D721Med (cell line): ENCODE data around the gene SMIM8.
A peak's percentile ranks its signal among the peaks of the same experiment; 100 is the strongest.

Experiments
- DNase-seq: peaks from one replicate; pipeline ENCODE4 v3.0.0; 2011; ENCODE audit warnings: low spot score; ENCODE audit not compliant: insufficient read length
- FAIRE-seq: peaks from 2 replicates; lab custom pipeline; 2011; peaks lifted over from hg19 to GRCh38; lab: Jason Lieb, UNC
- TF ChIP-seq, protein P1 (sequence below): IDR thresholded peaks from 2 replicates; pipeline ENCODE4 v1.5.1; 2012; ENCODE audit warnings: mild to moderate bottlenecking, control low read depth; ENCODE audit not compliant: insufficient read depth; ENCODE audit errors: missing control alignments

SMIM8 gene, protein sequence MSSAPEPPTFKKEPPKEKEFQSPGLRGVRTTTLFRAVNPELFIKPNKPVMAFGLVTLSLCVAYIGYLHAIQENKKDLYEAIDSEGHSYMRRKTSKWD

DNA sequence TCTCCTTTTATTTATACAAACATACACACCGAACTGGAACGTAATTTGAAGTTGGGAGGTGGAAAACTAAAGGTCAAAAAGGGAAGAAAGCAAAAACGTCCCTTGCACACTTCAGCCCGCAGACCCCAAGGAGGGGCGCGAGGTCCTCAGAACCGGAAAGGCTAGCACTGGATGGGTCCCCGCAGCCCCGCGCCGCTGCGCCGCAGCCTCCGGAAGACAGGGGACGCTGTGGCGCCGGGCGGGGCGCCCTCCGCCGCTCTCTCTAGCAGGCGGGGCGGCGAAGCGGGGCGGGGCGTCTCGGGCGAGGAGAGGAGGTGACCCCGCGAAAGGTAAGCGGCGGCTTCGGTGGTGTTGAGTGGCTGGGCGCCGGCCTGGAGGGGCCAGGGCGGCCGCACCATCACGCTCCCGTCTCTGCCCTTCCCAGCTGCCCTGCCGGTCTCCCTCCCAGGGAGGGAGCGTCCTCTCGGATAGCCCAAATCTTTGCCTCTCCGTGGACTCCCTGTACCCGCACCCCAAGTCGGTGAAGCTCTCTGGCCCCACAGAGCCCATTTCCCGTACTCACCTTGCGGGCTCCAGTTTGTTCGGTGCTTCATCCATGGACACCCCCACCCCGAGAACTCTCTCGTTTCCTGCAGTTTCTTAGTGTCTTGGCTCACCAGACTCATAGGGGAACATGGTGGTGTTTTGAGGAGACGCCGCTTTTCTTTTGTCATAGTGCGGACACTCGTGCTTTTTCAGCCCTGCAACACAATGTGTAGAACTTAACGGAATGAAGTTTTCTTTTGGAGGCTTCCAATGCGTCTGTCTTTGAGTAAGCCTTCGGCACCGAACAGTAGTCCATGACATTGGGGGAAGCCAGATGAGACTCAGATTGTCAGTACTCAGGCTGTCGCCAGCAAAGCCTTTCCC lies at the start of gene SMIM8:
TSS of gene SMIM8 (plus strand) at position 285 of the 909 bp plus-strand sequence. CDS start 14,444 bp downstream, outside the sequence.
- FAIRE-seq (no peak), DNase-seq (peak; percentile 78)
- TF ChIP-seq, protein P1, sequence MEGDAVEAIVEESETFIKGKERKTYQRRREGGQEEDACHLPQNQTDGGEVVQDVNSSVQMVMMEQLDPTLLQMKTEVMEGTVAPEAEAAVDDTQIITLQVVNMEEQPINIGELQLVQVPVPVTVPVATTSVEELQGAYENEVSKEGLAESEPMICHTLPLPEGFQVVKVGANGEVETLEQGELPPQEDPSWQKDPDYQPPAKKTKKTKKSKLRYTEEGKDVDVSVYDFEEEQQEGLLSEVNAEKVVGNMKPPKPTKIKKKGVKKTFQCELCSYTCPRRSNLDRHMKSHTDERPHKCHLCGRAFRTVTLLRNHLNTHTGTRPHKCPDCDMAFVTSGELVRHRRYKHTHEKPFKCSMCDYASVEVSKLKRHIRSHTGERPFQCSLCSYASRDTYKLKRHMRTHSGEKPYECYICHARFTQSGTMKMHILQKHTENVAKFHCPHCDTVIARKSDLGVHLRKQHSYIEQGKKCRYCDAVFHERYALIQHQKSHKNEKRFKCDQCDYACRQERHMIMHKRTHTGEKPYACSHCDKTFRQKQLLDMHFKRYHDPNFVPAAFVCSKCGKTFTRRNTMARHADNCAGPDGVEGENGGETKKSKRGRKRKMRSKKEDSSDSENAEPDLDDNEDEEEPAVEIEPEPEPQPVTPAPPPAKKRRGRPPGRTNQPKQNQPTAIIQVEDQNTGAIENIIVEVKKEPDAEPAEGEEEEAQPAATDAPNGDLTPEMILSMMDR, result peak; percentile 76

DNA sequence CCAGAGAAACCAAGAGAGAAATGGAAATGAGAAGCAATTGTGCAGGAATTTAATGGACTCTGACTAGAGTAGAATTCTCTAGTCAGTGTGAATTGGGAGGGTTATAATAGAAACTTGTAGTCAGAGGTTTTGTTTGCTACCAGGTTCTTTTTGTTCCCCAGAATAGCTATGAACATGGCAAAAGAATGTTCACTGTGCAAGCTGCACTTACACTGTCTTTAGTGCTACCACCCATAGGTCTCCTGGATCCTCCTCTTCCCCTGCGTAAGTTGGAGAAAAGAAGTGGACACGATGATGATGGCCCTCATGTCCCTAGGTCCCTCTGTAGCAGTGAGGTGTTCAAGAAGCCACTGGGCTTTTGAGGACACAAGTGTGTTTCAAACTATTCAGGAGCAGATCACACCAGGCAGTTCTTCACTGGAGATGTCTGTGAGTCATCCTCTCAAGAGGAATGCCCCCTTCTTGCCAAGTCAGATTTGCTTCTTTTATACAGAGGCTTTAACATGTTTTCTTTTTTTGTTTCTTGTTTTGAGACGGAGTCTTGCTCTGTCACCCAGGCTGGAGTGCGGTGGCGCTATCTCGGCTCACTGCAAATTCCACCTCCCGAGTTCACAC lies 47.6 kb upstream of the SMIM8 start:
- FAIRE-seq (no peak), DNase-seq (no peak)
- TF ChIP-seq, protein P1, result no peak

DNA sequence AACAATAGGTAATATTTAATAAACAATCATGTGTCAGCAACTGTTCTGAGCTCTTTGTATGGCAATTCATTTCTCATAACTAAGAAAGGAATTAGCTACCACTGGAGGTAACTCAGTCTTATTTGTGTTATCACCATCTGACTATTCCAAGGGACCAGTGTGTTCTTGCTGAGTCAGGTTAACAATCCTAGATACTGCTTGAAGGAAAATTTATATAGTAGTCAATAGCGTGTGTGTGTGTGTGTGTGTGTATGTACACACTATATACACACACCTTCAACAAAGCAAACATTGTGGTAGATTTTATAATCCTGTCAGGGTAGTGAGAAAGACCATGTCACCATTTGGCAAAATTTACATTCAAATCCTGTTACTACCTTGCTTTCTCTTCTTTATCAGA lies 45.8 kb upstream of the SMIM8 start:
- DNase-seq, result no peak
- FAIRE-seq, result no peak
- TF ChIP-seq, protein P1, result no peak

DNA sequence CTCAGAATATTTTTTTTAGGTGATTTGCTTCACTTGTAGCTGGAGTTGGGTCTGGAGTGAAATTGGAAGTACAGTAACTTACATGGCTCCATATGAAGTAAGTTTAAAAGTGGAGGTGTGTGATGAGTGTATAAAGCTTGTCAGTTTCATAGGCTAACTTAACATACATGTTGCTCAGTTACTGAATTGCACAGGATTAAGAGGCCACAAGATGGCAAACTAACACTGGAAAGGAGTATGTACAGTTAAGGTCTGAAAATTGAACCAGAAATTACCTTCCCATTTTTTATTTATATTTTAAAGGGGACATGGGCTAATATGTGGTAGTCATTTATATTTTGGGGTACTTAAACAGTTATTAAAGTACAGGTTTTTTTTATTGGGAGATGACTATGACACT lies 45.3 kb upstream of the SMIM8 start:
- DNase-seq (no peak), FAIRE-seq (no peak)

DNA sequence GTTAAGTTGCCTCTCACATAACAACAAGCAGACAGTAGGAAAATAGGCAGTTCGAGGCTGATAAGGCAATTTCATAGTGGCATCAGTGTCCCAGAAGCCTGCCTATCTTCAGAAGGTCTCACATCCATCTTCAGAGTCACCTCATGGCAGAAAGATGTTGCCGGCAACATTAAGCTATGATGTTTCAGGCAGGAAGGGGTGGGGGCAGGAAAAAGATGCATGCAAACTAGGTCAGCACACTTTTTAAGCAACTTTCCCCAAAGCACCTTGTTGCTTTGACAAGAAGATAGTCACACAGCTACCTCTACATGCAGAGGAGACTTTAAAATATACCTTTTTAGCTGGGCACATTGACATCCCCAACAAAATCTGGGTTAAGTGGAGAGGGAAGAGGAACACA lies 43.2 kb upstream of the SMIM8 start:
- FAIRE-seq, result no peak
- TF ChIP-seq, protein P1, result no peak
- DNase-seq, result no peak

More for the DNA sequence above, 45.3 kb upstream of the SMIM8 start:
- TF ChIP-seq, protein P1, result peak; percentile 47

DNA sequence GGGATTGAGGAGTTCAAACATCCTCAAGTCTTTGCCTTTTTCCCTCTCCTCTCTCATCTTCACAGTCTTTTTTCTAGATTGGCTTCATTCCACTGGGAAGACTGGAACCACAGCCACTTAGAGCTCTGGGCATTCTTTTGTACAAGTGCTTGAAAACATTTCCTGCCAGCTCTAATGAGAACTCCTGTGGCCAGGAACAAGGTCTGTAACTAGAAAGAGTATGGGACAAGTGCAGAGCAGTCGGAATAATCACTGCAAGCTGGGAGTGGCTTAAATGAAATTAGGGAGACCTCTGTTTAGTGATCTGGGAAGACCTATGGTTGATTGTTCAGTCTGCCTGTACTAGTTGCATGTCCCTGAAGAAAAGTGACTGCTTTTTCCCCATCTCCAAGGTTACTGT lies 41.0 kb upstream of the SMIM8 start:
- FAIRE-seq (no peak), DNase-seq (no peak)
- TF ChIP-seq, protein P1, result no peak
